H1 (cell line): ENCODE results near the gene NXPH1. TPM values are rescaled to one million over a fixed set of nuclear protein-coding genes. Genes with fewer than 3 reads are reported as not detected.

Experiments
- CTCF ChIA-PET: fragments of 300-600 bp; sonication (Branson Sonifier 250); formaldehyde crosslinking; loops from one replicate; lab custom pipeline; 2021; ENCODE audit not compliant: partially characterized antibody; lab: Charles Lee
- POLR2A ChIA-PET: fragments of 300-600 bp; sonication (Branson Sonifier 250); formaldehyde crosslinking; loops from one replicate; lab custom pipeline; 2021; ENCODE audit warnings: inconsistent platforms; ENCODE audit not compliant: partially characterized antibody; lab: Charles Lee
- DNase-seq, 2 experiments: peaks; one replicate each; pipeline versions ENCODE4 v3.0.0 to v3.0.0-alpha.2; 2010 to 2022; ENCODE audit warnings: low spot score in 2 of 2, low read depth in 1 of 2, mixed read lengths in 1 of 2
- FAIRE-seq: peaks from 2 replicates; lab custom pipeline; 2011; peaks lifted over from hg19 to GRCh38; lab: Jason Lieb, UNC
- H2AFZ ChIP-seq: 2 replicates; pipeline ENCODE4 v1.8.1; 2012; ENCODE audit warnings: low read length, inconsistent platforms
- H2AK5ac ChIP-seq: 2 replicates; pipeline ENCODE4 v1.6.1; 2013; ENCODE audit warnings: low read depth, low read length
- H2BK120ac ChIP-seq: replicated peaks from 2 replicates; pipeline ENCODE3; 2013; ENCODE audit warnings: low read depth, low read length, inconsistent platforms
- H2BK12ac ChIP-seq: 2 replicates; pipeline ENCODE4 v1.6.1; 2013; ENCODE audit warnings: low read depth, low read length
- H2BK15ac ChIP-seq: 2 replicates; pipeline ENCODE4 v1.6.1; 2013; ENCODE audit warnings: low read length
- H2BK20ac ChIP-seq: 2 replicates; pipeline ENCODE4 v1.6.1; 2013; ENCODE audit warnings: low read length
- H2BK5ac ChIP-seq: 2 replicates; pipeline ENCODE4 v1.6.1; 2013; ENCODE audit warnings: low read depth, low read length
- H3K14ac ChIP-seq: 2 replicates; pipeline ENCODE4 v1.6.1; 2013; ENCODE audit warnings: inconsistent platforms; ENCODE audit not compliant: insufficient read length
- H3K18ac ChIP-seq: 2 replicates; pipeline ENCODE4 v1.6.1; 2013; ENCODE audit warnings: low read length; ENCODE audit errors: extremely low read depth
- H3K23ac ChIP-seq: 2 replicates; pipeline ENCODE4 v1.6.1; 2013; ENCODE audit warnings: inconsistent platforms; ENCODE audit not compliant: insufficient read length
- H3K23me2 ChIP-seq: 2 replicates; pipeline ENCODE4 v1.6.1; 2013; ENCODE audit warnings: low read depth, low read length
- H3K27ac ChIP-seq: 2 replicates; pipeline ENCODE4 v1.6.1; 2011; ENCODE audit warnings: low read depth, low read length, inconsistent platforms
- H3K27me3 ChIP-seq, 4 experiments: replicated peaks in 1 of 4; 1 replicate in 1 of 4; 2 replicates in 3 of 4; pipeline versions ENCODE4 v1.6.1 to v1.8.1; 2011 to 2013; ENCODE audit warnings: low read length in 3 of 4, mild to moderate bottlenecking in 3 of 4, inconsistent platforms in 2 of 4, mixed read lengths in 2 of 4, moderate library complexity in 1 of 4; ENCODE audit not compliant: control insufficient read depth in 3 of 4, insufficient read depth in 3 of 4; ENCODE audit errors: extremely low read depth in 1 of 4
- H3K36me3 ChIP-seq, 4 experiments: 2 replicates each; pipeline versions ENCODE4 v1.6.1 to v1.8.1; 2011 to 2013; ENCODE audit warnings: mild to moderate bottlenecking in 4 of 4, low read length in 3 of 4, moderate library complexity in 2 of 4, control low read depth in 1 of 4, inconsistent platforms in 1 of 4; ENCODE audit not compliant: insufficient read depth in 4 of 4, control insufficient read depth in 2 of 4
- H3K4ac ChIP-seq: replicated peaks from 2 replicates; pipeline ENCODE3; 2013; ENCODE audit warnings: low read length, low read depth, mixed read lengths, inconsistent platforms; ENCODE audit not compliant: insufficient read length
- H3K4me1 ChIP-seq, 4 experiments: replicated peaks in 1 of 4; 1 replicate in 1 of 4; 2 replicates in 3 of 4; pipeline versions ENCODE4 v1.6.1 to v1.8.1; 2011 to 2013; ENCODE audit warnings: low read length in 3 of 4, inconsistent platforms in 2 of 4, mixed read lengths in 1 of 4; ENCODE audit not compliant: insufficient read depth in 4 of 4, control insufficient read depth in 3 of 4
- H3K4me2 ChIP-seq, 2 experiments: 2 replicates each; pipeline versions ENCODE4 v1.6.1 to v1.8.1; 2011 to 2013; ENCODE audit warnings: low read depth in 2 of 2, low read length in 2 of 2, control low read depth in 1 of 2, inconsistent platforms in 1 of 2, mild to moderate bottlenecking in 1 of 2; ENCODE audit not compliant: insufficient read depth in 1 of 2
- H3K4me3 ChIP-seq, 4 experiments: fragments of 200-600, 300-600 bp in 1 of 4; sonication (generic), shearing (Covaris generic), sonication (Bioruptor Twin) in 1 of 4; 2 replicates each; pipeline versions ENCODE4 v1.5.1 to v1.8.1; 2011 to 2016; ENCODE audit warnings: low read length in 4 of 4, low read depth in 3 of 4, control low read depth in 2 of 4, inconsistent platforms in 2 of 4, mild to moderate bottlenecking in 2 of 4, mixed read lengths in 1 of 4, moderate library complexity in 1 of 4; ENCODE audit not compliant: insufficient read depth in 2 of 4; ENCODE audit errors: extremely low read depth in 1 of 4
- H3K56ac ChIP-seq: replicated peaks from 2 replicates; pipeline ENCODE3; 2013; ENCODE audit warnings: low read depth, mild to moderate bottlenecking, mixed read lengths, low read length, inconsistent platforms; ENCODE audit not compliant: insufficient read length
- H3K79me1 ChIP-seq: 2 replicates; pipeline ENCODE4 v1.6.1; 2013; ENCODE audit warnings: low read depth, low read length, control low read depth
- H3K79me2 ChIP-seq, 2 experiments: 2 replicates each; pipeline versions ENCODE4 v1.6.1 to v1.8.1; 2012 to 2013; ENCODE audit warnings: low read length in 2 of 2, mild to moderate bottlenecking in 2 of 2, inconsistent platforms in 1 of 2; ENCODE audit not compliant: insufficient read depth in 2 of 2, control insufficient read depth in 1 of 2
- H3K9ac ChIP-seq, 4 experiments: replicated peaks in 1 of 4; 1 replicate in 1 of 4; 2 replicates in 3 of 4; pipeline versions ENCODE4 v1.6.1 to v1.8.1; 2011 to 2013; ENCODE audit warnings: low read depth in 3 of 4, low read length in 3 of 4, control low read depth in 2 of 4, mild to moderate bottlenecking in 2 of 4, moderate library complexity in 2 of 4, inconsistent platforms in 1 of 4; ENCODE audit errors: extremely low read depth in 1 of 4
- H3K9me3 ChIP-seq, 2 experiments: 2 replicates each; pipeline versions ENCODE4 v1.6.1 to v1.8.1; 2012 to 2013; ENCODE audit warnings: mild to moderate bottlenecking in 2 of 2, moderate library complexity in 2 of 2, control low read depth in 1 of 2, inconsistent platforms in 1 of 2, low read depth in 1 of 2, low read length in 1 of 2, mixed read lengths in 1 of 2; ENCODE audit not compliant: insufficient read depth in 2 of 2
- H4K20me1 ChIP-seq, 2 experiments: replicated peaks in 1 of 2; 2 replicates each; pipeline versions ENCODE3 to v1.8.1; 2011 to 2013; ENCODE audit warnings: inconsistent platforms in 2 of 2, low read length in 2 of 2, mild to moderate bottlenecking in 1 of 2; ENCODE audit not compliant: insufficient read depth in 2 of 2, control insufficient read depth in 1 of 2
- H4K5ac ChIP-seq: 2 replicates; pipeline ENCODE4 v1.6.1; 2013; ENCODE audit warnings: low read length, low read depth, mixed read lengths, inconsistent platforms; ENCODE audit not compliant: insufficient read length
- H4K8ac ChIP-seq: 2 replicates; pipeline ENCODE4 v1.8.0; 2013; ENCODE audit warnings: mild to moderate bottlenecking, moderate library complexity, low read length, inconsistent platforms; ENCODE audit not compliant: insufficient read depth; ENCODE audit errors: extremely low read depth
- H4K91ac ChIP-seq: replicated peaks from 2 replicates; pipeline ENCODE3; 2013; ENCODE audit warnings: low read length, mixed read lengths, inconsistent platforms; ENCODE audit not compliant: insufficient read length
- JUN ChIP-seq: IDR thresholded peaks from 2 replicates; pipeline ENCODE4 v1.6.1; 2011; ENCODE audit warnings: low read depth, mild to moderate bottlenecking, improper control_type of control experiment, low read length
- SIX5 ChIP-seq: IDR thresholded peaks from 2 replicates; pipeline ENCODE4 v1.6.1; 2011; ENCODE audit warnings: mild to moderate bottlenecking, low read depth, low read length
- ZNF274 ChIP-seq: IDR thresholded peaks from 2 replicates; pipeline ENCODE4 v1.7.0; 2012; ENCODE audit warnings: low read length, borderline replicate concordance; ENCODE audit errors: extremely low read depth
- WGBS, 2 experiments: shearing (Covaris generic) in 1 of 2; methylation state at CpG; one replicate each; pipeline versions ENCODE4 v1.1.6 to v1.1.7; 2013 to 2015; ENCODE audit warnings: low lambda C conversion rate in 2 of 2, mixed read lengths in 2 of 2, inconsistent platforms in 1 of 2, low coverage in 1 of 2, missing lambda C conversion rate in 1 of 2; ENCODE audit not compliant: insufficient replicate concordance in 2 of 2, insufficient coverage in 1 of 2, insufficient read length in 1 of 2; ENCODE audit errors: extremely low coverage in 1 of 2, missing lambda C conversion rate in 1 of 2; 5-methylcytosine and 5-hydroxymethylcytosine counted together
- polyA plus RNA-seq, 7 experiments: library from polyadenylated mRNA; depleted of rRNA in 3 of 7; stranded (reverse) in 5 of 7; unstranded in 2 of 7; fragments of >200 nt in 5 of 7; fragments of 200-250 nt in 2 of 7; gene quantifications; 1 replicate in 5 of 7; 2 replicates in 1 of 7; 4 replicates in 1 of 7; pipeline versions ENCODE4 v1.2.1 to v1.2.3, GENCODE V29; 2011 to 2013; ENCODE audit warnings: missing spikeins in 2 of 7, mixed read lengths in 2 of 7
- total RNA-seq: library from RNA; stranded (reverse); fragmentation: NEBNext Ultra II Directional; extraction: Animal tissue kit (Norgen Biotek cat#: 25700); gene quantifications from 2 replicates; pipeline ENCODE4 v1.2.1, GENCODE V29; 2021

The NXPH1 gene
- total and polyA plus RNA-seq, 2 of the 8 experiments (the other 6 are each of a cell fraction or from before 2014, with no cell fraction given), result 0.14 to 1.0 TPM

DNA sequence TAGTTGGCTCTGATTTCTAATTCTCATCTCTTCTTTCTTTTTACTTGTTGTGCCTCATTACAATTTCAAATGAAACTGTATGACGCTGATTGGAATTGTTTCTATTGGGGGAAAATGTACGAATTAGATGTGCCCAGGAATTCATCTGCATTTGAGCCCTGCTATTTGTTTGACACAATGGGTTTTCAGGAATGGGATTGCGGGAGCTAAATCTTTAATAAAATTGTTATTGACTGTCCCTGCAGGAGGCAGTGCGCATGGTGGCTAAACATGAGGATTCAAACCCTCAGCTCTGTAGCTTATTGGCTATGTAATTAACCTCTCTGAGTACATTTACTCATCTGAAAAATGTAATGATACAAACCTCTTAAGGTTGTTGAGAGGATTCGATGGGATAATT lies 181.6 kb downstream of the NXPH1 start:
- Histone ChIP-seq H2AK5ac (no peak overlapping the region), H2AFZ (no peak overlapping the region), H3K4me2 (peak overlapping the region in 1 of 2 experiments; percentile 41; a peak in 3 of 4 replicates)

More for the DNA sequence above, 181.6 kb downstream of the NXPH1 start:
- no peaks in the 10 kb centered on the region for H3K79me2 ChIP-seq
- no peak overlapping the region for H3K23ac ChIP-seq
- no peak overlapping the region for H3K18ac ChIP-seq
- no peak overlapping the region for H4K8ac ChIP-seq
- no peak overlapping the region for H2BK120ac ChIP-seq
- no peak overlapping the region for H3K27ac ChIP-seq
- no peaks in the 10 kb centered on the region for H3K27me3 ChIP-seq
- no peaks in the 10 kb centered on the region for H3K23me2 ChIP-seq
- no peak overlapping the region for H2BK15ac ChIP-seq
- 27% methylated on average over 5 of the region's 5 CpGs; no CpG with 5 or more reads in 1 of the 2 experiments for WGBS, 2 experiments
- peaks cover 4 to 8% (median 6%) of the 10 kb centered on the region in 4 experiments; a peak in 5 of 7 replicates for H3K4me1 ChIP-seq
- no peak for DNase-seq
- H3K9me3 ChIP-seq, result no peaks in the 10 kb centered on the region
- no peak overlapping the region for H3K14ac ChIP-seq
- no peaks in the 10 kb centered on the region for H3K79me1 ChIP-seq
- no peak overlapping the region for H2BK20ac ChIP-seq
- FAIRE-seq, result no peak
- no peak overlapping the region for H4K91ac ChIP-seq
- H3K9ac ChIP-seq, result no peak overlapping the region
- no peak overlapping the region for H3K56ac ChIP-seq
- H4K20me1 ChIP-seq, result no peaks in the 10 kb centered on the region
- POLR2A ChIA-PET, result no interaction called here
- CTCF ChIA-PET, result interaction anchor here (0.8 to 1.8 kb wide), 3 partner anchors 8 to 22 kb away, joined by 3 to 5 read pairs (median 4); no protein-coding TSS in a partner anchor
- no peak overlapping the region for H4K5ac ChIP-seq
- no peak overlapping the region for H3K4me3 ChIP-seq
- no peak overlapping the region for H2BK5ac ChIP-seq
- TF ChIP-seq JUN, result no peak
- TF ChIP-seq ZNF274, result no peak
- TF ChIP-seq SIX5, result no peak
- H2BK12ac ChIP-seq, result no peak overlapping the region
- H3K36me3 ChIP-seq, result no peaks in the 10 kb centered on the region
- H3K4ac ChIP-seq, result no peak overlapping the region
